Putamen (tissue), 1 donor: Measurements from ENCODE around the gene GPS2.
A peak's percentile ranks its signal among the peaks of the same experiment; 100 is the strongest.

Source experiments
- DNase-seq: peaks from one replicate; pipeline ENCODE4 v3.0.0-alpha.2; 2016; ENCODE audit warnings: low spot score

GPS2 gene

GRCh38 chr17:7293159-7293558, 22.0 kb downstream of the GPS2 start:
- no peak for DNase-seq

GRCh38 chr17:7292729-7293128, 22.4 kb downstream of the GPS2 start:
- no peak for DNase-seq

- DNase-seq, result no peak
Measured at GRCh38 chr17:7292194-7292593, 23.0 kb downstream of the GPS2 start.

- no peak for DNase-seq
Measured at GRCh38 chr17:7290685-7291084, 24.5 kb downstream of the GPS2 start.

GRCh38 chr17:7290166-7290565, 25.0 kb downstream of the GPS2 start:
- DNase-seq, result no peak

- DNase-seq, result no peak
Measured at GRCh38 chr17:7289256-7290032, 25.7 kb downstream of the GPS2 start.

- DNase-seq, result no peak
Measured at GRCh38 chr17:7285679-7286078, 29.5 kb downstream of the GPS2 start.

GRCh38 chr17:7284911-7285310, 30.2 kb downstream of the GPS2 start:
- no peak for DNase-seq

GRCh38 chr17:7283471-7284216, 31.5 kb downstream of the GPS2 start:
- DNase-seq, result no peak

- no peak for DNase-seq
Measured at GRCh38 chr17:7282752-7283321, 32.3 kb downstream of the GPS2 start.

GRCh38 chr17:7281953-7282751, 33.0 kb downstream of the GPS2 start:
- DNase-seq, result no peak

GRCh38 chr17:7281074-7281952, 33.8 kb downstream of the GPS2 start, which contains the start of gene SLC2A4:
Gene SLC2A4 (plus strand): TSS chr17:7281718. CDS start chr17:7281935, 217 bp downstream.
- DNase-seq, result peak; percentile 61

GRCh38 chr17:7280519-7281073, 34.6 kb downstream of the GPS2 start:
- DNase-seq, result peak; percentile 72

GRCh38 chr17:7279448-7279847, 35.7 kb downstream of the GPS2 start:
- no peak for DNase-seq

- no peak for DNase-seq
Measured at GRCh38 chr17:7266784-7267183, 48.4 kb downstream of the GPS2 start.

- DNase-seq, result no peak
Measured at GRCh38 chr17:7263801-7264078, 51.4 kb downstream of the GPS2 start.

- DNase-seq, result no peak
Measured at GRCh38 chr17:7262935-7263800, 52.0 kb downstream of the GPS2 start.
